ENCODE results near the gene EMC1.
"Not testable (repeated sequence)": the region's sequence is repeated elsewhere in the genome, so short reads cannot be mapped to it uniquely, and the experiment has no call there.

EMC1 gene

GRCh38 chr1:19220080-19220846 is 31.1 kb downstream of the EMC1 start:
- in situ Hi-C loops (cut with MboI; ENCODE audit: low sequenced_read_pairs) = no loop called here

GRCh38 chr1:19219451-19219850 is 31.9 kb downstream of the EMC1 start:
- in situ Hi-C loops (cut with MboI; ENCODE audit: low sequenced_read_pairs) = no loop called here

- in situ Hi-C loops (cut with MboI; ENCODE audit: low sequenced_read_pairs) = not testable (repeated sequence)
These were observed 34.7 kb downstream of the EMC1 start for GRCh38 chr1:19216585-19216984.

- in situ Hi-C loops (cut with MboI; ENCODE audit: low sequenced_read_pairs) = no loop called here
These were observed 37.7 kb downstream of the EMC1 start for GRCh38 chr1:19213580-19213979.

GRCh38 chr1:19212167-19212566 is 39.2 kb downstream of the EMC1 start:
- in situ Hi-C loops (cut with MboI; ENCODE audit: low sequenced_read_pairs) = no loop called here

- in situ Hi-C loops (cut with MboI; ENCODE audit: low sequenced_read_pairs) = no loop called here
These were observed 40.4 kb downstream of the EMC1 start for GRCh38 chr1:19210772-19211549.

- in situ Hi-C loops (cut with MboI; ENCODE audit: low sequenced_read_pairs) = no loop called here
These were observed 41.1 kb downstream of the EMC1 start, which contains the start of gene UBR4 for GRCh38 chr1:19209990-19210771. Gene UBR4, minus strand, starts transcription at chr1:19210266. Its CDS starts 18 bp downstream, at chr1:19210248.

- in situ Hi-C loops (cut with MboI; ENCODE audit: low sequenced_read_pairs) = no loop called here
These were observed 41.8 kb downstream of the EMC1 start for GRCh38 chr1:19209439-19209989.

GRCh38 chr1:19208710-19209438 is 42.5 kb downstream of the EMC1 start:
- in situ Hi-C loops (cut with MboI; ENCODE audit: low sequenced_read_pairs) = no loop called here

GRCh38 chr1:19206947-19207346 is 44.4 kb downstream of the EMC1 start:
- in situ Hi-C loops (cut with MboI; ENCODE audit: low sequenced_read_pairs) = no loop called here

GRCh38 chr1:19205845-19206244 is 45.5 kb downstream of the EMC1 start:
- in situ Hi-C loops (cut with MboI; ENCODE audit: low sequenced_read_pairs) = no loop called here

GRCh38 chr1:19205403-19205802 is 45.9 kb downstream of the EMC1 start:
- in situ Hi-C loops (cut with MboI; ENCODE audit: low sequenced_read_pairs) = no loop called here

GRCh38 chr1:19204446-19205266 is 46.7 kb downstream of the EMC1 start:
- in situ Hi-C loops (cut with MboI; ENCODE audit: low sequenced_read_pairs) = no loop called here

GRCh38 chr1:19203440-19203839 is 47.9 kb downstream of the EMC1 start:
- in situ Hi-C loops (cut with MboI; ENCODE audit: low sequenced_read_pairs) = no loop called here

- in situ Hi-C loops (cut with MboI; ENCODE audit: low sequenced_read_pairs) = no loop called here
These were observed 48.9 kb downstream of the EMC1 start for GRCh38 chr1:19202396-19202795.

- in situ Hi-C loops (cut with MboI; ENCODE audit: low sequenced_read_pairs) = no loop called here
These were observed 51.2 kb downstream of the EMC1 start for GRCh38 chr1:19199969-19200604.

- in situ Hi-C loops (cut with MboI; ENCODE audit: low sequenced_read_pairs) = no loop called here
These were observed 51.9 kb downstream of the EMC1 start for GRCh38 chr1:19199329-19199968.

- in situ Hi-C loops (cut with MboI; ENCODE audit: low sequenced_read_pairs) = no loop called here
These were observed 52.5 kb downstream of the EMC1 start for GRCh38 chr1:19198820-19199219.

GRCh38 chr1:19197845-19198244 is 53.5 kb downstream of the EMC1 start:
- in situ Hi-C loops (cut with MboI; ENCODE audit: low sequenced_read_pairs) = no loop called here
